SU-DHL-6 (cell line): Measurements from ENCODE around the gene MDH1.

Experiments used
- EZH2phosphoT487 ChIP-seq: fragments of 200-600 bp; sonication (generic), shearing (Covaris generic); conservative IDR thresholded peaks from 2 replicates; pipeline ENCODE4 v1.6.1; 2018; ENCODE audit warnings: mild to moderate bottlenecking, antibody characterized with exemption, low read length, moderate library complexity, mixed read lengths
- TF ChIP-seq, protein P1 (sequence below): fragments of 200-600 bp; sonication (generic); IDR thresholded peaks from one replicate; pipeline ENCODE4 v1.5.1; 2017; ENCODE audit warnings: antibody characterized with exemption, mild to moderate bottlenecking, low read length, moderate library complexity; ENCODE audit not compliant: insufficient read depth, poor library complexity, severe bottlenecking

- TF ChIP-seq, protein P1, sequence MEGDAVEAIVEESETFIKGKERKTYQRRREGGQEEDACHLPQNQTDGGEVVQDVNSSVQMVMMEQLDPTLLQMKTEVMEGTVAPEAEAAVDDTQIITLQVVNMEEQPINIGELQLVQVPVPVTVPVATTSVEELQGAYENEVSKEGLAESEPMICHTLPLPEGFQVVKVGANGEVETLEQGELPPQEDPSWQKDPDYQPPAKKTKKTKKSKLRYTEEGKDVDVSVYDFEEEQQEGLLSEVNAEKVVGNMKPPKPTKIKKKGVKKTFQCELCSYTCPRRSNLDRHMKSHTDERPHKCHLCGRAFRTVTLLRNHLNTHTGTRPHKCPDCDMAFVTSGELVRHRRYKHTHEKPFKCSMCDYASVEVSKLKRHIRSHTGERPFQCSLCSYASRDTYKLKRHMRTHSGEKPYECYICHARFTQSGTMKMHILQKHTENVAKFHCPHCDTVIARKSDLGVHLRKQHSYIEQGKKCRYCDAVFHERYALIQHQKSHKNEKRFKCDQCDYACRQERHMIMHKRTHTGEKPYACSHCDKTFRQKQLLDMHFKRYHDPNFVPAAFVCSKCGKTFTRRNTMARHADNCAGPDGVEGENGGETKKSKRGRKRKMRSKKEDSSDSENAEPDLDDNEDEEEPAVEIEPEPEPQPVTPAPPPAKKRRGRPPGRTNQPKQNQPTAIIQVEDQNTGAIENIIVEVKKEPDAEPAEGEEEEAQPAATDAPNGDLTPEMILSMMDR: no peak
- no peak for TF ChIP-seq EZH2phosphoT487
Observed at GRCh38 chr2:63590626-63591408, 2.1 kb downstream of the MDH1 start.
